ENCODE measurements around the gene MGMT. TPM values are rescaled to one million over a fixed set of nuclear protein-coding genes. Genes with fewer than 3 reads are reported as not detected.

The MGMT gene
- total and polyA plus RNA-seq, 2 of the 4 experiments (the other 2 are of a cell fraction): 11.5 to 17.8 TPM

DNA sequence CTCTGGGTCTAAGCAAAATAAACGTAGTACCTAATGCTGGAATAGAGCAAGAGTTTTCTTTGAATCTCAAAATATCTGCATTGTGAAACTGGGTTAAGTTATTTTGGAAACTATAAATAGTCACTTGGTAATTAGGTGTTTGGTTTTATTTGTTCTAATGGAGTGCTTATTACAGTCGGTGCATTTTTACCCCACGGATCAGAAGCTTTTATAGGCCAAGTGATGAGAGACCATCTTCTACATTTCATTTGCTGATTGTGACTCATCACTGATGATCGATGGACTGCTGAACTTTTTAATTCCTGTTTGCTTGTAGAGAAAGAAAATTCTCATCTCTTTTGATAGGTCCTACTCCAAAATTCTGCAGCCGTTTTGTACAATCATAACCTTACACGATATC, 28.2 kb downstream of the MGMT start:
- ATAC-seq (ENCODE audit: low read depth): no peak
- Histone ChIP-seq H2BK5ac (ENCODE audit: low read depth, low read length, poor library complexity, severe bottlenecking) (no peak overlapping the region), H3K18ac (ENCODE audit: low read depth, low read length) (no peak overlapping the region), H3K9me1 (ENCODE audit: insufficient read depth, low read length) (0 out of 2 replicates have a peak, but pooled peaks cover 3% of the 10 kb centered on the region), H2BK120ac (ENCODE audit: low read depth, low read length) (no peak overlapping the region), H3K9me3 (ENCODE audit: control insufficient read depth, insufficient read depth, low read length) (peaks cover 18% of the 10 kb centered on the region), H3K36me3 (ENCODE audit: control insufficient read depth, insufficient read depth, low read length) (no peaks in the 10 kb centered on the region), H4K8ac (ENCODE audit: low read depth in 2 of 2, low read length in 2 of 2) (no peak overlapping the region), H2AK5ac (ENCODE audit: low read depth, low read length) (no peak overlapping the region), H3K79me1 (ENCODE audit: low read depth in 1 of 2, low read length in 2 of 2) (peaks cover 0 to 6% of the 10 kb centered on the region in 2 experiments; a peak in 2 of 4 replicates), H3K9ac (ENCODE audit: low read depth, low read length) (no peak overlapping the region), H3K27me3 (ENCODE audit: control insufficient read depth, insufficient read depth, low read length) (no peaks in the 10 kb centered on the region), H2AFZ (replicated peaks; ENCODE audit: low read length, poor library complexity) (no peak overlapping the region), H3K14ac (replicated peaks; ENCODE audit: low read depth, low read length) (no peak overlapping the region), H3K4ac (ENCODE audit: low read depth, low read length) (no peak overlapping the region), H3K23ac (ENCODE audit: low read depth, low read length) (no peak overlapping the region), H4K20me1 (ENCODE audit: insufficient read depth, low read length) (no peaks in the 10 kb centered on the region), H3K4me1 (ENCODE audit: control insufficient read depth, insufficient read depth, low read length) (peaks cover 2% of the 10 kb centered on the region; the same call in 1 of the 2 replicates), H3K27ac (ENCODE audit: insufficient read depth, low read length) (no peak overlapping the region), H3K56ac (ENCODE audit: extremely low read depth, insufficient read depth, low read length) (no peak overlapping the region), H3K4me2 (ENCODE audit: low read depth, low read length) (no peak overlapping the region), H2BK15ac (ENCODE audit: low read depth, low read length) (no peak overlapping the region), H2BK20ac (ENCODE audit: low read depth, low read length) (no peak overlapping the region), H4K91ac (ENCODE audit: insufficient read depth, low read depth, low read length) (no peak overlapping the region), H3K4me3 (ENCODE audit: insufficient read depth, low read depth, low read length) (no peak overlapping the region), H2AK9ac (replicated peaks; ENCODE audit: low read depth, low read length, poor library complexity) (no peak overlapping the region), H4K5ac (ENCODE audit: low read depth, low read length) (no peak overlapping the region)
- CTCF ChIA-PET: no interaction called here
- no TSS peak for BruUV-seq (replicated peaks)
- POLR2A ChIA-PET (ENCODE audit: unreplicated experiment): no interaction called here
- in situ Hi-C loops (cut with MboI; ENCODE audit: low sequenced_read_pairs) (no loop called here), intact Hi-C loops (cut with micrococcal nuclease) (no loop called here), dilution Hi-C loops (cut with HindIII; ENCODE audit: low sequenced_read_pairs, unreplicated experiment) (no loop called here)
- 63% methylated on average over 2 of the region's 6 CpGs; no CpG with 5 or more reads in 1 of the 2 experiments for WGBS, 2 experiments (ENCODE audit: extremely low coverage in 2 of 2, insufficient read length in 1 of 2)
- no peak for TF ChIP-seq MXI1 (IDR thresholded peaks at IDR 0.05; ENCODE audit: borderline replicate concordance, low read depth, low read length)
- TF ChIP-seq POLR2A (IDR thresholded peaks at IDR 0.05; ENCODE audit: low read depth, low read length): no peak
- TF ChIP-seq NFE2L2 (IDR thresholded peaks at IDR 0.05; ENCODE audit: low read depth, low read length): no peak
- no peak for TF ChIP-seq MAFK (IDR thresholded peaks at IDR 0.05; ENCODE audit: low read depth, low read length)
- TF ChIP-seq BHLHE40 (IDR thresholded peaks at IDR 0.05; ENCODE audit: low read depth, low read length): no peak
- TF ChIP-seq, protein P1, sequence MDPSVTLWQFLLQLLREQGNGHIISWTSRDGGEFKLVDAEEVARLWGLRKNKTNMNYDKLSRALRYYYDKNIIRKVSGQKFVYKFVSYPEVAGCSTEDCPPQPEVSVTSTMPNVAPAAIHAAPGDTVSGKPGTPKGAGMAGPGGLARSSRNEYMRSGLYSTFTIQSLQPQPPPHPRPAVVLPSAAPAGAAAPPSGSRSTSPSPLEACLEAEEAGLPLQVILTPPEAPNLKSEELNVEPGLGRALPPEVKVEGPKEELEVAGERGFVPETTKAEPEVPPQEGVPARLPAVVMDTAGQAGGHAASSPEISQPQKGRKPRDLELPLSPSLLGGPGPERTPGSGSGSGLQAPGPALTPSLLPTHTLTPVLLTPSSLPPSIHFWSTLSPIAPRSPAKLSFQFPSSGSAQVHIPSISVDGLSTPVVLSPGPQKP (IDR thresholded peaks at IDR 0.05; ENCODE audit: borderline replicate concordance, low read depth, low read length): no peak
- no peak for TF ChIP-seq MAZ (IDR thresholded peaks at IDR 0.05; ENCODE audit: borderline replicate concordance, low read depth, low read length)
- no peak for TF ChIP-seq RAD21 (IDR thresholded peaks at IDR 0.05; ENCODE audit: low read length)
- no peak for TF ChIP-seq FOS (IDR thresholded peaks at IDR 0.05; ENCODE audit: low read depth, low read length)
- TF ChIP-seq RCOR1 (IDR thresholded peaks at IDR 0.05; ENCODE audit: insufficient replicate concordance, low read length): no peak
- TF ChIP-seq, protein P2, sequence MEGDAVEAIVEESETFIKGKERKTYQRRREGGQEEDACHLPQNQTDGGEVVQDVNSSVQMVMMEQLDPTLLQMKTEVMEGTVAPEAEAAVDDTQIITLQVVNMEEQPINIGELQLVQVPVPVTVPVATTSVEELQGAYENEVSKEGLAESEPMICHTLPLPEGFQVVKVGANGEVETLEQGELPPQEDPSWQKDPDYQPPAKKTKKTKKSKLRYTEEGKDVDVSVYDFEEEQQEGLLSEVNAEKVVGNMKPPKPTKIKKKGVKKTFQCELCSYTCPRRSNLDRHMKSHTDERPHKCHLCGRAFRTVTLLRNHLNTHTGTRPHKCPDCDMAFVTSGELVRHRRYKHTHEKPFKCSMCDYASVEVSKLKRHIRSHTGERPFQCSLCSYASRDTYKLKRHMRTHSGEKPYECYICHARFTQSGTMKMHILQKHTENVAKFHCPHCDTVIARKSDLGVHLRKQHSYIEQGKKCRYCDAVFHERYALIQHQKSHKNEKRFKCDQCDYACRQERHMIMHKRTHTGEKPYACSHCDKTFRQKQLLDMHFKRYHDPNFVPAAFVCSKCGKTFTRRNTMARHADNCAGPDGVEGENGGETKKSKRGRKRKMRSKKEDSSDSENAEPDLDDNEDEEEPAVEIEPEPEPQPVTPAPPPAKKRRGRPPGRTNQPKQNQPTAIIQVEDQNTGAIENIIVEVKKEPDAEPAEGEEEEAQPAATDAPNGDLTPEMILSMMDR (conservative IDR thresholded peaks at IDR 0.05; ENCODE audit: low read depth, low read length): no peak
- TF ChIP-seq SMC3 (IDR thresholded peaks at IDR 0.05; ENCODE audit: low read depth, low read length): no peak
- TF ChIP-seq, protein P3, sequence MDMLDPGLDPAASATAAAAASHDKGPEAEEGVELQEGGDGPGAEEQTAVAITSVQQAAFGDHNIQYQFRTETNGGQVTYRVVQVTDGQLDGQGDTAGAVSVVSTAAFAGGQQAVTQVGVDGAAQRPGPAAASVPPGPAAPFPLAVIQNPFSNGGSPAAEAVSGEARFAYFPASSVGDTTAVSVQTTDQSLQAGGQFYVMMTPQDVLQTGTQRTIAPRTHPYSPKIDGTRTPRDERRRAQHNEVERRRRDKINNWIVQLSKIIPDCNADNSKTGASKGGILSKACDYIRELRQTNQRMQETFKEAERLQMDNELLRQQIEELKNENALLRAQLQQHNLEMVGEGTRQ (IDR thresholded peaks at IDR 0.05; ENCODE audit: low read depth, low read length): no peak
- TF ChIP-seq CEBPB (IDR thresholded peaks at IDR 0.05; ENCODE audit: low read depth, low read length): no peak
- no peak for TF ChIP-seq RFX5 (IDR thresholded peaks at IDR 0.05; ENCODE audit: low read depth, low read length)
- no peak for TF ChIP-seq CHD1 (IDR thresholded peaks at IDR 0.05; ENCODE audit: low read depth, low read length)
- no peak for DNase-seq

Measured in IMR-90 (cell line).